Prostate gland (tissue), 2 donors: ENCODE results near the gene OBP2B. TPM values are rescaled to one million over a fixed set of nuclear protein-coding genes. Genes with fewer than 3 reads are reported as not detected.
A peak's percentile ranks its signal among the peaks of the same experiment; 100 is the strongest.

Experiments used
- DNase-seq: peaks from one replicate; pipeline ENCODE4 v3.0.0-alpha.2; 2019; ENCODE audit warnings: low spot score
- H3K27ac ChIP-seq, 2 donors: fragments of 200-600 bp; sonication (generic); 2 replicates each; pipeline ENCODE4 v1.5.1; 2017 to 2019
- H3K27me3 ChIP-seq: fragments of 200-600 bp; sonication (generic); replicated peaks from 2 replicates; pipeline ENCODE4 v1.5.1; 2019; ENCODE audit not compliant: insufficient read depth
- H3K36me3 ChIP-seq, 2 donors: fragments of 200-600 bp; sonication (generic); 1 replicate in 1 of 2; 2 replicates in 1 of 2; pipeline versions ENCODE4 v1.5.1 to v1.8.1; 2017 to 2019
- H3K4me1 ChIP-seq: fragments of 200-600 bp; sonication (generic); replicated peaks from 2 replicates; pipeline ENCODE4 v1.5.1; 2019
- H3K4me3 ChIP-seq, 2 donors: fragments of 200-600 bp; sonication (generic); 2 replicates each; pipeline ENCODE4 v1.5.1; 2017 to 2019
- H3K9me3 ChIP-seq: fragments of 200-600 bp; sonication (generic); 2 replicates; pipeline ENCODE4 v1.5.1; 2017
- POLR2A ChIP-seq: fragments of 450-650 bp; IDR thresholded peaks from one replicate; pipeline ENCODE4 v1.6.1; 2016; ENCODE audit warnings: antibody characterized with exemption, mild to moderate bottlenecking
- POLR2AphosphoS5 ChIP-seq: sonication (generic); formaldehyde crosslinking; IDR thresholded peaks from one replicate; pipeline ENCODE4 v1.6.1; 2017; ENCODE audit warnings: antibody characterized with exemption
- WGBS: methylation state at CpG from one replicate; pipeline ENCODE4 v1.1.5; 2018; 5-methylcytosine and 5-hydroxymethylcytosine counted together
- intact Hi-C: fragments of 100-400 bp; cut with DNase I; formaldehyde crosslinking; loops from one replicate; pipeline ENCODE4 v1.14.2; 2022
- total RNA-seq, 2 donors: library from RNA; depleted of rRNA; stranded (reverse); fragments of >200 nt; gene quantifications; one replicate each; pipeline ENCODE4 v1.1.0, GENCODE V29; 2016
- TF ChIP-seq, protein P1 (sequence below), 4 experiments: fragments of 200-600 bp in 2 of 4; fragments of 450-650 bp in 2 of 4; sonication (generic) in 2 of 4; IDR thresholded peaks; 1 replicate in 3 of 4; 2 replicates in 1 of 4; pipeline ENCODE4 v1.5.1; 2016 to 2019; ENCODE audit warnings: antibody characterized with exemption in 4 of 4, mild to moderate bottlenecking in 2 of 4, moderate library complexity in 2 of 4

OBP2B gene
- total RNA-seq, 2 donors from 2014 or later: 1.6 to 35.2 TPM

DNA sequence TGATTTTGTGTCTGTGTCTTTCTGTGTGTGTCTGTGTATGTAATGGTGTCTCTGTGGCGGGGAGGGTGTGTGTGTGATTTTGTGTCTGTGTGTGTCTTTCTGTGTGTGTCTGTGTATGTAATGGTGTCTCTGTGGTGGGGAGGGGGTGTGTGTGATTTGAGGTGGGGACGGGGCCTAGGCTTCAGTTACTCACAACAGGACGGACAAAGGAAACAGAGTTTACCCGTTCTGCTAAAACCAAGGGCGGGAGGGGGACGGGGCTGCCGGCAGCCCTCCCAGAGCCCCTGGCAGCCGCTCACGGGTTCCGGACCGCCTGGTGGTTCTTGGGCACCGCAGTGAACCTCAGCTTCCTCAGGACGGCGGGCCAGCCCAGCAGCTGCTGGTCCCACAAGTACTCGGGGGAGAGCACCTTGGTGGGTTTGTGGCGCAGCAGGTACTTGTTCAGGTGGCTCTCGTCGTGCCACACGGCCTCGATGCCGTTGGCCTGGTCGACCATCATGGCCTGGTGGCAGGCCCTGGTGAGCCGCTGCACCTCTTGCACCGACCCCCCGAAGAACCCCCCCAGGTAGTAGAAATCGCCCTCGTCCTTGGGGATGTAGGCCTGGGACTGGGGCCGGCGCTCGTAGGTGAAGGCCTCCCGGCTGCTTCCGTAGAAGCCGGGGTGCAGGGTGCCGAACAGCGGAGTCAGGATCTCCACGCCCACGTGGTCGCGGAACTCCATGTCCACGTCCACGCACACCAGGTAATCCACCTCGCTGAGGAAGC is 46.5 kb upstream of the OBP2B start:
- WGBS: 94% methylated on average over 37 of the region's 42 CpGs
- no peaks in the 10 kb centered on the region for H3K4me1 ChIP-seq
- H3K27ac ChIP-seq: no peak overlapping the region

DNA sequence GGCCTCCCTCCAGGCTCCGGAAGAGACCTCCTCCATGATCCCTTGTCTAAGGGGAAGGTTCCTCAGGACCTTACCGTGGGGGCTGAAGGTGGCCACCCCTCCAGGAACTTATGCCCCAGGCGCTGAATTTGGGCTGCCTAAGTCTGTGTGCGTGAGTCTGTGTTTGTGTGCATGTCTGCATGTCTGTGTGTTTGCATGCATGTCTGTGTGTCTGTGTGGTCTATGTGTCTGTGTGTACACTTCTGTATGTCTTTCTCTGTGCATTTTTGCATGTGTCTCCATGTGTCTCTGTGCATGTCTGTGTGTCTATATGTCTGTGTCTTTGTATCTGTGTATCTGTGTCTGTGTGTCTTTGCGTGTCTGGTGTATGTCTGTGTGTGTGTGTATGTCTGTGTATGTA is 45.4 kb upstream of the OBP2B start:
- TF ChIP-seq, protein P1, sequence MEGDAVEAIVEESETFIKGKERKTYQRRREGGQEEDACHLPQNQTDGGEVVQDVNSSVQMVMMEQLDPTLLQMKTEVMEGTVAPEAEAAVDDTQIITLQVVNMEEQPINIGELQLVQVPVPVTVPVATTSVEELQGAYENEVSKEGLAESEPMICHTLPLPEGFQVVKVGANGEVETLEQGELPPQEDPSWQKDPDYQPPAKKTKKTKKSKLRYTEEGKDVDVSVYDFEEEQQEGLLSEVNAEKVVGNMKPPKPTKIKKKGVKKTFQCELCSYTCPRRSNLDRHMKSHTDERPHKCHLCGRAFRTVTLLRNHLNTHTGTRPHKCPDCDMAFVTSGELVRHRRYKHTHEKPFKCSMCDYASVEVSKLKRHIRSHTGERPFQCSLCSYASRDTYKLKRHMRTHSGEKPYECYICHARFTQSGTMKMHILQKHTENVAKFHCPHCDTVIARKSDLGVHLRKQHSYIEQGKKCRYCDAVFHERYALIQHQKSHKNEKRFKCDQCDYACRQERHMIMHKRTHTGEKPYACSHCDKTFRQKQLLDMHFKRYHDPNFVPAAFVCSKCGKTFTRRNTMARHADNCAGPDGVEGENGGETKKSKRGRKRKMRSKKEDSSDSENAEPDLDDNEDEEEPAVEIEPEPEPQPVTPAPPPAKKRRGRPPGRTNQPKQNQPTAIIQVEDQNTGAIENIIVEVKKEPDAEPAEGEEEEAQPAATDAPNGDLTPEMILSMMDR (IDR thresholded peaks at IDR 0.05): no peak
- no peak for TF ChIP-seq POLR2A
- no peak for TF ChIP-seq POLR2AphosphoS5
- DNase-seq: no peak
- intact Hi-C loops: no loop called here
- H3K4me1 ChIP-seq: no peaks in the 10 kb centered on the region
- H3K27ac ChIP-seq: no peak overlapping the region
- H3K36me3 ChIP-seq: no peaks in the 10 kb centered on the region
- 89% methylated on average over 5 of the region's 5 CpGs for WGBS
- H3K4me3 ChIP-seq: no peak overlapping the region
- H3K9me3 ChIP-seq: no peaks in the 10 kb centered on the region
- no peaks in the 10 kb centered on the region for H3K27me3 ChIP-seq

More for the DNA sequence above, 46.5 kb upstream of the OBP2B start:
- intact Hi-C loops: no loop called here
- Histone ChIP-seq H3K27me3 (no peaks in the 10 kb centered on the region), H3K9me3 (no peaks in the 10 kb centered on the region), H3K36me3 (no peaks in the 10 kb centered on the region), H3K4me3 (no peak overlapping the region)
- TF ChIP-seq POLR2AphosphoS5 (no peak), POLR2A (no peak)
- TF ChIP-seq, protein P1 (IDR thresholded peaks at IDR 0.05): no peak
- no peak for DNase-seq

DNA sequence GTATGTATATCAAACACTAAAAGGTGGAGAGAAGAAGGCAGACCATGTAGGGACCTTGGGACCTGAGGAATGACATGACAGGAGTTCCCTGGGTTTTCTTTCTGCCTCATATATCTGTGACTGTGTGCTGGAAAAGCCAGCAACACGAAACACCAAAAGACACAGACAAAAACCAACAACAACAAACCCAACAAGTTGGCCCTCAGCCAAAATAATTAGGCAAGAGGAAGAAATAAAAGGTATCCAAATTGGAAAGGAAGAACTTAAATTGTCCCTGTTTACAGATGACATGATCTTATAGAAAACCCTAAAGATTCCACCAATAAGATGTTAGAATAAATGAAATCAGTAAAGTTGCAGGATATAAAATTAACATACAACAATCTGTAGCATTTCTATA is 44.2 kb upstream of the OBP2B start:
- 72% methylated on average over 1 of the region's 1 CpG for WGBS
- H3K27ac ChIP-seq: peak overlapping the region in 1 of 2 donors; percentile 8
- intact Hi-C loops: no loop called here

DNA sequence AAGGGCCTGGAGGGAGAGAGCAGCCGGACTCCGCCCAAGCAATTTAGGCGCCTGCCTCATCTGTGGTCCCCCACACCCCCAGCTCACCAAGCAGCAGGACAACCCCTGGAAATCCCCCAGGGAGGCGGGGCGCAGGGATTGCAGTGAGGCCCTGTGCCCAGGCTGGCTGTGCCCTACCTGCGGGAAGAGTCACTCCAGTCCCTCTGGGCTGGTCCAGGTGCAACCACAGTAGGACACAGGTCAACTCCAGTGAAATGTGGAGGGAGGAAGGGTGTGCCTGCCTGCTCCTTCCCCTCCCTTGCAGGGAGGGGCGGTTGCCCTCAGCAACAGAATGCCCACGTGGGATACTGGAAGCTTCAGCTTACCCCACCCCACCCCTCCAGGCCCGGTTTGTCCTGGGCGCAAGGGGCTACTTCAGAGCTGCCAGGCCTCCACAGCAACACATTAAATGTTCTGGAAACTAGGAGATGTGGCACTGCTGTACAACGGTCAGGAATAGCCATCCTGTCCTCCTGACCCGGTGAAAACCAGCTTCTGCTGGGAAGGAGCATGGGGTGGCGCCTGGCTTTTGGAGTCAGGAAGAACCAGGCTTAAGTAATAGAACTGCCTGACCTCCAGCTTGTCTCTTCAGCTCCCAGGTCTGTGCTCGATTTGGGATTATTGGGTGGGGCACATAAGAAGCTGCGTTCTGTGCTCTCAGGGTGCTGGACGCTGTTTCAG is 43.4 kb upstream of the OBP2B start:
- Histone ChIP-seq H3K4me3 (no peak overlapping the region), H3K27ac (peak overlapping the region in 1 of 2 donors; percentile 8), H3K27me3 (no peaks in the 10 kb centered on the region), H3K9me3 (no peaks in the 10 kb centered on the region), H3K36me3 (no peaks in the 10 kb centered on the region), H3K4me1 (no peaks in the 10 kb centered on the region)
- intact Hi-C loops: no loop called here
- TF ChIP-seq POLR2AphosphoS5 (peak; percentile 15), POLR2A (peak; percentile 20)
- TF ChIP-seq, protein P1 (IDR thresholded peaks at IDR 0.05): peak in 1 of 4 experiments; percentile 31
- 56% methylated on average over 14 of the region's 16 CpGs for WGBS
- DNase-seq: no peak

More for the DNA sequence above, 44.2 kb upstream of the OBP2B start:
- no peak for TF ChIP-seq POLR2A
- TF ChIP-seq, protein P1 (IDR thresholded peaks at IDR 0.05): no peak
- TF ChIP-seq POLR2AphosphoS5: no peak
- Histone ChIP-seq H3K4me3 (no peak overlapping the region), H3K36me3 (no peaks in the 10 kb centered on the region), H3K4me1 (no peaks in the 10 kb centered on the region), H3K27me3 (no peaks in the 10 kb centered on the region), H3K9me3 (no peaks in the 10 kb centered on the region)
- DNase-seq: no peak
